ENCODE results near the gene APOD.

APOD gene

DNA sequence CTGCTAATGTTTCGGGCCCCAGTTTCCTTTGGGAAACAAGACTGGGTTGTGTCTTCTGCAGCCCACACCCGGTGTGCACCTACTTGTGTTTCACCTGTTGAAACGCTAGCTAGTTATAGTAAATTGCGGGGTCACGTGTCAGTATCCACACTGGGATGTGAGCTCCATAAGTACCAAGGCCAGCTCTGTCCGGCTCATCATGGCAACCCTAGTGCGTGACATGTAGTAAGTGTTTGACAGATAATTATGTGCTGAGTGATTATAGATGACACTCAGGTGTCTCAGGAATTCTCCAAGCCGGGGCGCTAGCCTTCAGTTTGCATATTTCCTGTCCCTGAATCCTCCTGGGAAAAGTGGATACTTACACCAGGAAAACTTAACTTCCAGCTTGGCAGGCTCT lies 12.8 kb downstream of the APOD start:
- no peak for DNase-seq
- Histone ChIP-seq H3K36me3 (no peaks in the 10 kb centered on the region), H3K4me3 (ENCODE audit: low read depth, low read length) (no peak overlapping the region), H3K27me3 (no peaks in the 10 kb centered on the region), H3K9me3 (no peaks in the 10 kb centered on the region), H3K4me1 (peaks cover 6% of the 10 kb centered on the region; the same call in 1 of the 2 replicates)
- TF ChIP-seq, protein P1, sequence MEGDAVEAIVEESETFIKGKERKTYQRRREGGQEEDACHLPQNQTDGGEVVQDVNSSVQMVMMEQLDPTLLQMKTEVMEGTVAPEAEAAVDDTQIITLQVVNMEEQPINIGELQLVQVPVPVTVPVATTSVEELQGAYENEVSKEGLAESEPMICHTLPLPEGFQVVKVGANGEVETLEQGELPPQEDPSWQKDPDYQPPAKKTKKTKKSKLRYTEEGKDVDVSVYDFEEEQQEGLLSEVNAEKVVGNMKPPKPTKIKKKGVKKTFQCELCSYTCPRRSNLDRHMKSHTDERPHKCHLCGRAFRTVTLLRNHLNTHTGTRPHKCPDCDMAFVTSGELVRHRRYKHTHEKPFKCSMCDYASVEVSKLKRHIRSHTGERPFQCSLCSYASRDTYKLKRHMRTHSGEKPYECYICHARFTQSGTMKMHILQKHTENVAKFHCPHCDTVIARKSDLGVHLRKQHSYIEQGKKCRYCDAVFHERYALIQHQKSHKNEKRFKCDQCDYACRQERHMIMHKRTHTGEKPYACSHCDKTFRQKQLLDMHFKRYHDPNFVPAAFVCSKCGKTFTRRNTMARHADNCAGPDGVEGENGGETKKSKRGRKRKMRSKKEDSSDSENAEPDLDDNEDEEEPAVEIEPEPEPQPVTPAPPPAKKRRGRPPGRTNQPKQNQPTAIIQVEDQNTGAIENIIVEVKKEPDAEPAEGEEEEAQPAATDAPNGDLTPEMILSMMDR (IDR thresholded peaks at IDR 0.05; ENCODE audit: low read depth, low read length) = no peak

DNA sequence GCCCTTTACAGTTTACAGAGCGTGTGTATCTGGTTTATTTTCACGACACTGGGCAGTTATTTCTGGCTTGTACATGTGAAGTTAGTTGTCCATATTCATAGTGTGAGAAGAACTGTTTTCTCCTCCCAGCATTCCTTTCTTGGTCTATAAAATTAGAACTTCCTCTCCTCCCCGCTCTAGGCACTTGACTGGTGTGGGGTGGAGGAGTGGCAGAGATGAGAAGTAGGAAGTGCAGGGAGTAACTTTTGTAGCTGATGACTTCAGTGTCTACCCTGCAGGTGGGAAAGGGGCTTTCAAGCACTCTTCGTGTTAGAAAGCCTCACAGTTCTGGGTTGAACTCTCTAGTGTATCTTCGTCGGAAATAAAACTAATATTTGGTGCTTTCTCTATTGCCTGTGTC lies 13.4 kb downstream of the APOD start:
- no peak for DNase-seq
- Histone ChIP-seq H3K4me1 (peaks cover 6% of the 10 kb centered on the region; the same call in 1 of the 2 replicates), H3K4me3 (ENCODE audit: low read depth, low read length) (no peak overlapping the region), H3K36me3 (no peaks in the 10 kb centered on the region), H3K27me3 (no peaks in the 10 kb centered on the region), H3K9me3 (no peaks in the 10 kb centered on the region)
- TF ChIP-seq, protein P1 (IDR thresholded peaks at IDR 0.05; ENCODE audit: low read depth, low read length) = no peak

DNA sequence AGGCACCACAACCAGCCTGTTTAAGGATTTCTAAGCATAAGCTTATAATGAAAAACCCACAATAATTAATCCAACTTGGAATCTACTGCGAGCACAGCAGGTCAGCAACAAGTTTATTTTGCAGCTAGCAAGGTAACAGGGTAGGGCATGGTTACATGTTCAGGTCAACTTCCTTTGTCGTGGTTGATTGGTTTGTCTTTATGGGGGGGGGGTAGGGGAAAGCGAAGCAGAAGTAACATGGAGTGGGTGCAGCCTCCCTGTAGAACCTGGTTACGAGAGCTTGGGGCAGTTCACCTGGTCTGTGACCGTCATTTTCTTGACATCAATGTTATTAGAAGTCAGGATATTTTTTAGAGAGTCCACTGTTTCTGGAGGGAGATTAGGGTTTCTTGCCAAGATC lies 15.1 kb downstream of the APOD start:
- DNase-seq = no peak
- H3K27me3 ChIP-seq = no peaks in the 10 kb centered on the region
- H3K4me1 ChIP-seq = peaks cover 6% of the 10 kb centered on the region; the same call in 1 of the 2 replicates
- TF ChIP-seq, protein P1 (IDR thresholded peaks at IDR 0.05; ENCODE audit: low read depth, low read length) = no peak
- no peaks in the 10 kb centered on the region for H3K9me3 ChIP-seq
- no peaks in the 10 kb centered on the region for H3K36me3 ChIP-seq
- H3K4me3 ChIP-seq (ENCODE audit: low read depth, low read length) = no peak overlapping the region

DNA sequence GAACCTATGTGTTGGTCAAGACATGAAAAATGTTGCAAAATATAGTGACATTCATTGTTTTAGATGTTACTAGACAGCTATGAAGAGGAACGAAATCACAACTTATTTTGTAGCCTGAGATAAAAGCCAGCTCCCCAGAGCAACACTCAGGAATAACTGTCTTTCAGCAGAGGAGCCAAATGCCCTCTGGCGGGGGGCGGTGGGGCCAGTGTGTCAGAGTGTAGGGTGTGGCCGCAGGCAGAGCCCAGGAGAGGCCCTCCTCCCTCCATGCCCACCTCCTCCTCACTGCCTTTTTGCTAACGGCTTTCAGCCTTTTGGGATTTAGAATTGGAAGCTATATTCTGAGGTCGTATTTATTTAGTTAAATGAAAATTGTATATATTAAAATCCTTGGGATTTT lies 16.9 kb downstream of the APOD start:
- Histone ChIP-seq H3K4me1 (peaks cover 6% of the 10 kb centered on the region; the same call in 1 of the 2 replicates), H3K36me3 (no peaks in the 10 kb centered on the region), H3K9me3 (no peaks in the 10 kb centered on the region), H3K27me3 (no peaks in the 10 kb centered on the region), H3K4me3 (ENCODE audit: low read depth, low read length) (no peak overlapping the region)
- DNase-seq = peak; percentile 75
- TF ChIP-seq, protein P1 (IDR thresholded peaks at IDR 0.05; ENCODE audit: low read depth, low read length) = peak; percentile 28

DNA sequence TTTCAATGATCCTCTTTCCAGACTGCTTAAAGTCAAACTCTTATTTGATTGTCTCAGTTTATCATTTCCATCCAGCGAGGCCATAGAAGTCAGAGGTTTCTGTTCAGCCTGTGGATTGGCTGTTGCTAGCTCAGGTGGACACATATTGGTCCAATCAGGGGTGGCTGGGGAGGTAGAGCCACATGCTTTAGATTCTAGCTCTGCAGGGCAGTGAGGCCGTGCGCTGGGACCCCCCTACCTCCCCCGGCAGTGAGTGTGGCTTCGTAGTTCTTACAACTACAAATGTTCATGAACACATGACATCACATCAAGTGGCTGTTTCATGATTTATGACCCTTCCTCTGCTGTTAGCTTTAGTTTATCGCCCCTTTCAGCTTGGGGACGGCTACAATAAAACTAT lies 18.0 kb downstream of the APOD start:
- Histone ChIP-seq H3K36me3 (no peaks in the 10 kb centered on the region), H3K27me3 (no peaks in the 10 kb centered on the region), H3K9me3 (no peaks in the 10 kb centered on the region), H3K4me3 (ENCODE audit: low read depth, low read length) (no peak overlapping the region), H3K4me1 (peaks cover 6% of the 10 kb centered on the region; the same call in 1 of the 2 replicates)
- TF ChIP-seq, protein P1 (IDR thresholded peaks at IDR 0.05; ENCODE audit: low read depth, low read length) = no peak
- no peak for DNase-seq

DNA sequence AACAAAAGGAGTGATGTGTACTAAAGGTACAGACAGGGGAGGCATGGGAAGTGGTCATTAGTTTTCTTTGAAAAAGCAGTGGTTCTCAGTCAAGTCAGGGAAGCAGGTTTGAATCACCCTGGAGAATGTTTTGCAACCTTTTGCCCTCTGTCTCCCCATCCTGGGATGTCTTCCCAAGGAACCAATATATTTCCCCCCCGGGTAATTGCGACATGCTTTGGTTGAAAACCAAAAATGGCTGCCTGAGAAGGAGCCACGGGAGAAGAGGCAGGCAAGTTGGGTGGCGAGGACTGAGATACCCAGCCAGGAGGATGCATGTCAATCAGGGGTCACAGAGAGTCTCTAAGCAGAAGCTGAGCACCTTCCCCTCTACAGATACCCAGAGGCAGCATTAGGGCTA lies 20.4 kb downstream of the APOD start:
- H3K4me1 ChIP-seq = peaks cover 6% of the 10 kb centered on the region; the same call in 1 of the 2 replicates
- H3K9me3 ChIP-seq = no peaks in the 10 kb centered on the region
- no peaks in the 10 kb centered on the region for H3K36me3 ChIP-seq
- no peaks in the 10 kb centered on the region for H3K27me3 ChIP-seq
- no peak overlapping the region for H3K4me3 ChIP-seq (ENCODE audit: low read depth, low read length)
- TF ChIP-seq, protein P1 (IDR thresholded peaks at IDR 0.05; ENCODE audit: low read depth, low read length) = no peak
- no peak for DNase-seq
